Measurements from ENCODE around the gene KLF16. TPM values are rescaled to one million over a fixed set of nuclear protein-coding genes. Genes with fewer than 3 reads are reported as not detected.

KLF16 gene
- total and polyA plus RNA-seq, 9 of the 15 experiments (the other 6 are each of a cell fraction or from before 2014, with no cell fraction given), result 0.04 to 60.4 (median 6.8) TPM

DNA sequence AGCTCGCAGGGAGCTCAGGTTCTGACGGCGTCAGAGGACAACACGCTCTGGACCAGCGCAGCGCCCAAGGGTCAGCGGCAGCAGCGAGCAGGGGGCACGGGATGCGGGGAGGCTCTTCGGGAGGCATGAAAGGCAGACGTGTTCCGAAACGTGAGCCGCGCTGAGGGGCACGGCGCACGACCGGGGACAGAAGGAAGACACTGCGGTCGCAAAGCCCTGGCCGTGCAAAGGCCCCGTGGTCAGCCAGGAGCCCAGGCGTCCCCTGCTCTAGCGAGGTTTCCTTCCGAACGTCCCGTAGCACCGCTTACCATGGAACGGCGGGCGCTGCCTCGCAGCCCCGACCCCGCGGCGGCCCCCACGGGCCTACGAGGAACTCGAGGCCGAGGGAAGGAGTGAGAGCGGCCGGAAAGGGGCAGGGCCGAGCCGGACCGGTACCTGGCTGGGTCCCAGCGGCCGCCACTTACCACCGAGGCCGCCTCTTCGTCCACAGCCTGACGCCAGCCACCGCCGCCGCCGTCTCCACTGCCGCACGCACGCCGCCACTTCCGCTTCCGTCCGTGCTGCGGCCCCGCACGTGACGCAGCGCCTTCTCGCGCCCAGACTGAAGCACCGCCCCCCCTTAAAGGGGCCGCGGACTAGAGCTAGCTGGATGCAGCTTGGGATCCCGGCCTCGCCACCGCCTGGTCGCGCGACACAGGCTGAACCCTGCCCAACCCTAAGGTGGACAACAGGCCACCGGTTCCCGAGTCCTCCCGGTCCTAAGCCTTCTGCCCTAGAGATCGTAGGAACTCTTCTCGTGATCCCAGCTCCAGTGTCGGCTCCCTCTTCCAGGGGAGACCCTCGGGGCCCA, 12.5 kb upstream of the KLF16 start (continued):
- TF ChIP-seq, protein P1, sequence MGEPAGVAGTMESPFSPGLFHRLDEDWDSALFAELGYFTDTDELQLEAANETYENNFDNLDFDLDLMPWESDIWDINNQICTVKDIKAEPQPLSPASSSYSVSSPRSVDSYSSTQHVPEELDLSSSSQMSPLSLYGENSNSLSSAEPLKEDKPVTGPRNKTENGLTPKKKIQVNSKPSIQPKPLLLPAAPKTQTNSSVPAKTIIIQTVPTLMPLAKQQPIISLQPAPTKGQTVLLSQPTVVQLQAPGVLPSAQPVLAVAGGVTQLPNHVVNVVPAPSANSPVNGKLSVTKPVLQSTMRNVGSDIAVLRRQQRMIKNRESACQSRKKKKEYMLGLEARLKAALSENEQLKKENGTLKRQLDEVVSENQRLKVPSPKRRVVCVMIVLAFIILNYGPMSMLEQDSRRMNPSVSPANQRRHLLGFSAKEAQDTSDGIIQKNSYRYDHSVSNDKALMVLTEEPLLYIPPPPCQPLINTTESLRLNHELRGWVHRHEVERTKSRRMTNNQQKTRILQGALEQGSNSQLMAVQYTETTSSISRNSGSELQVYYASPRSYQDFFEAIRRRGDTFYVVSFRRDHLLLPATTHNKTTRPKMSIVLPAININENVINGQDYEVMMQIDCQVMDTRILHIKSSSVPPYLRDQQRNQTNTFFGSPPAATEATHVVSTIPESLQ (CRISPR knock-in tag; IDR thresholded peaks at IDR 0.05), result no peak
- no peak for TF ChIP-seq RFX1 (IDR thresholded peaks at IDR 0.05)
- no peak for TF ChIP-seq ZNF239 (CRISPR knock-in tag; IDR thresholded peaks at IDR 0.05)
- no peak for TF ChIP-seq ZC3H8 (IDR thresholded peaks at IDR 0.05)
- TF ChIP-seq FOXJ3 (CRISPR knock-in tag; IDR thresholded peaks at IDR 0.05), result no peak
- TF ChIP-seq CTCFL (IDR thresholded peaks at IDR 0.05; ENCODE audit: borderline replicate concordance, insufficient read depth, low read depth, low read length, poor library complexity, severe bottlenecking), result no peak
- TF ChIP-seq MYNN (IDR thresholded peaks at IDR 0.05), result peak; percentile 33; the same call in 1 of the 2 replicates
- TF ChIP-seq MYNN (CRISPR knock-in tag; IDR thresholded peaks at IDR 0.05), result no peak
- TF ChIP-seq, protein P2, sequence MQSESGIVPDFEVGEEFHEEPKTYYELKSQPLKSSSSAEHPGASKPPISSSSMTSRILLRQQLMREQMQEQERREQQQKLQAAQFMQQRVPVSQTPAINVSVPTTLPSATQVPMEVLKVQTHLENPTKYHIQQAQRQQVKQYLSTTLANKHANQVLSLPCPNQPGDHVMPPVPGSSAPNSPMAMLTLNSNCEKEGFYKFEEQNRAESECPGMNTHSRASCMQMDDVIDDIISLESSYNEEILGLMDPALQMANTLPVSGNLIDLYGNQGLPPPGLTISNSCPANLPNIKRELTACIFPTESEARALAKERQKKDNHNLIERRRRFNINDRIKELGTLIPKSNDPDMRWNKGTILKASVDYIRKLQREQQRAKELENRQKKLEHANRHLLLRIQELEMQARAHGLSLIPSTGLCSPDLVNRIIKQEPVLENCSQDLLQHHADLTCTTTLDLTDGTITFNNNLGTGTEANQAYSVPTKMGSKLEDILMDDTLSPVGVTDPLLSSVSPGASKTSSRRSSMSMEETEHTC (IDR thresholded peaks at IDR 0.05), result peak; percentile 92
- TF ChIP-seq, protein P3, sequence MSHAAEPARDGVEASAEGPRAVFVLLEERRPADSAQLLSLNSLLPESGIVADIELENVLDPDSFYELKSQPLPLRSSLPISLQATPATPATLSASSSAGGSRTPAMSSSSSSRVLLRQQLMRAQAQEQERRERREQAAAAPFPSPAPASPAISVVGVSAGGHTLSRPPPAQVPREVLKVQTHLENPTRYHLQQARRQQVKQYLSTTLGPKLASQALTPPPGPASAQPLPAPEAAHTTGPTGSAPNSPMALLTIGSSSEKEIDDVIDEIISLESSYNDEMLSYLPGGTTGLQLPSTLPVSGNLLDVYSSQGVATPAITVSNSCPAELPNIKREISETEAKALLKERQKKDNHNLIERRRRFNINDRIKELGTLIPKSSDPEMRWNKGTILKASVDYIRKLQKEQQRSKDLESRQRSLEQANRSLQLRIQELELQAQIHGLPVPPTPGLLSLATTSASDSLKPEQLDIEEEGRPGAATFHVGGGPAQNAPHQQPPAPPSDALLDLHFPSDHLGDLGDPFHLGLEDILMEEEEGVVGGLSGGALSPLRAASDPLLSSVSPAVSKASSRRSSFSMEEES (CRISPR knock-in tag; IDR thresholded peaks at IDR 0.05), result peak; percentile 80
- TF ChIP-seq NR2C2 (CRISPR knock-in tag; IDR thresholded peaks at IDR 0.05), result peak; percentile 76; the same call in 1 of the 2 replicates
- TF ChIP-seq NR2C2 (tag; IDR thresholded peaks at IDR 0.05), result peak; percentile 79
- TF ChIP-seq ZBTB12 (CRISPR knock-in tag; IDR thresholded peaks at IDR 0.05), result no peak
- TF ChIP-seq, protein P4, sequence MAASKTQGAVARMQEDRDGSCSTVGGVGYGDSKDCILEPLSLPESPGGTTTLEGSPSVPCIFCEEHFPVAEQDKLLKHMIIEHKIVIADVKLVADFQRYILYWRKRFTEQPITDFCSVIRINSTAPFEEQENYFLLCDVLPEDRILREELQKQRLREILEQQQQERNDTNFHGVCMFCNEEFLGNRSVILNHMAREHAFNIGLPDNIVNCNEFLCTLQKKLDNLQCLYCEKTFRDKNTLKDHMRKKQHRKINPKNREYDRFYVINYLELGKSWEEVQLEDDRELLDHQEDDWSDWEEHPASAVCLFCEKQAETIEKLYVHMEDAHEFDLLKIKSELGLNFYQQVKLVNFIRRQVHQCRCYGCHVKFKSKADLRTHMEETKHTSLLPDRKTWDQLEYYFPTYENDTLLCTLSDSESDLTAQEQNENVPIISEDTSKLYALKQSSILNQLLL (CRISPR knock-in tag; IDR thresholded peaks at IDR 0.05; ENCODE audit: borderline replicate concordance), result no peak
- TF ChIP-seq SAP30 (IDR thresholded peaks at IDR 0.05; ENCODE audit: borderline replicate concordance, insufficient read depth, low read depth, low read length, poor library complexity, severe bottlenecking), result peak; percentile 30
- TF ChIP-seq RUNX1 (IDR thresholded peaks at IDR 0.05; ENCODE audit: low read depth), result peak; percentile 3; the same call in 1 of the 2 replicates
- peak; percentile 68 for TF ChIP-seq HCFC1 (IDR thresholded peaks at IDR 0.05; ENCODE audit: low read depth, low read length)
